Hematopoietic multipotent progenitor cell treated with erythropoietin and hydrocortisone succinate and interleukin-3 and kit ligand, for 15 days (in vitro differentiated cells): ENCODE data around the gene ONECUT3.
"Not testable (repeated sequence)": the region's sequence is repeated elsewhere in the genome, so short reads cannot be mapped to it uniquely, and the experiment has no call there.

Experiments used
- DNase-seq: peaks from one replicate; pipeline ENCODE4 v3.0.0-alpha.2; 2015; ENCODE audit warnings: low spot score

The ONECUT3 gene

GRCh38 chr19:1755467-1756171 is 2.3 kb downstream of the ONECUT3 start:
- DNase-seq = no peak

GRCh38 chr19:1756264-1756663 is 3.0 kb downstream of the ONECUT3 start:
- DNase-seq = no peak

- DNase-seq = no peak
Observed at GRCh38 chr19:1756705-1757465, 3.6 kb downstream of the ONECUT3 start.

- no peak for DNase-seq
Observed at GRCh38 chr19:1757468-1758230, 4.3 kb downstream of the ONECUT3 start.

GRCh38 chr19:1758231-1758577 is 4.9 kb downstream of the ONECUT3 start:
- DNase-seq = no peak

GRCh38 chr19:1758959-1759903 is 5.9 kb downstream of the ONECUT3 start:
- no peak for DNase-seq

- no peak for DNase-seq
Observed at GRCh38 chr19:1760020-1760419, 6.7 kb downstream of the ONECUT3 start.

- not testable (repeated sequence) for DNase-seq
Observed at GRCh38 chr19:1760786-1761527, 7.7 kb downstream of the ONECUT3 start.

- no peak for DNase-seq
Observed at GRCh38 chr19:1761528-1762242, 8.4 kb downstream of the ONECUT3 start.

- DNase-seq = no peak
Observed at GRCh38 chr19:1762243-1763117, 9.2 kb downstream of the ONECUT3 start.

- DNase-seq = no peak
Observed at GRCh38 chr19:1763648-1764639, 10.6 kb downstream of the ONECUT3 start.

GRCh38 chr19:1764729-1765128 is 11.4 kb downstream of the ONECUT3 start:
- no peak for DNase-seq

GRCh38 chr19:1765232-1765903 is 12.1 kb downstream of the ONECUT3 start:
- DNase-seq = no peak

- DNase-seq = no peak
Observed at GRCh38 chr19:1765904-1766799, 12.8 kb downstream of the ONECUT3 start.

GRCh38 chr19:1766800-1767352 is 13.6 kb downstream of the ONECUT3 start:
- no peak for DNase-seq

GRCh38 chr19:1767464-1767933 is 14.2 kb downstream of the ONECUT3 start:
- peak; percentile 58 for DNase-seq
